Stimulated activated CD4-positive, alpha-beta T cell treated with anti-CD3 and anti-CD28 coated beads, Interleukin-2, amount 100 ng/mL, for 4 hours (primary cell): ENCODE results near the gene ADK.
"Not testable (repeated sequence)": the region's sequence is repeated elsewhere in the genome, so short reads cannot be mapped to it uniquely, and the experiment has no call there.

ENCODE experiments used
- DNase-seq: peaks from one replicate; pipeline ENCODE4 v3.0.0-alpha.2; 2020; ENCODE audit warnings: low read depth

ADK gene

GRCh38 chr10:74305730-74306129 lies 154.7 kb downstream of the ADK start:
- DNase-seq = no peak

- no peak for DNase-seq
These were observed 155.4 kb downstream of the ADK start for GRCh38 chr10:74306227-74306982.

- DNase-seq = no peak
These were observed 156.1 kb downstream of the ADK start for GRCh38 chr10:74307061-74307651.

- no peak for DNase-seq
These were observed 159.7 kb downstream of the ADK start for GRCh38 chr10:74310652-74311257.

- no peak for DNase-seq
These were observed 163.1 kb downstream of the ADK start for GRCh38 chr10:74314166-74314565.

GRCh38 chr10:74320026-74320425 lies 169.0 kb downstream of the ADK start:
- DNase-seq = no peak

GRCh38 chr10:74320717-74321116 lies 169.7 kb downstream of the ADK start:
- DNase-seq = no peak

- no peak for DNase-seq
These were observed 171.1 kb downstream of the ADK start for GRCh38 chr10:74322141-74322540.

GRCh38 chr10:74322565-74322964 lies 171.5 kb downstream of the ADK start:
- DNase-seq = no peak

GRCh38 chr10:74328388-74328787 lies 177.4 kb downstream of the ADK start:
- DNase-seq = no peak

GRCh38 chr10:74329873-74330272 lies 178.9 kb downstream of the ADK start:
- DNase-seq = no peak

- no peak for DNase-seq
These were observed 179.6 kb downstream of the ADK start for GRCh38 chr10:74330646-74331045.

GRCh38 chr10:74332398-74332797 lies 181.4 kb downstream of the ADK start:
- no peak for DNase-seq

GRCh38 chr10:74333174-74333573 lies 182.2 kb downstream of the ADK start:
- DNase-seq = no peak

GRCh38 chr10:74334221-74334620 lies 183.2 kb downstream of the ADK start:
- no peak for DNase-seq

GRCh38 chr10:74335501-74335900 lies 184.5 kb downstream of the ADK start:
- DNase-seq = no peak

- no peak for DNase-seq
These were observed 186.5 kb downstream of the ADK start for GRCh38 chr10:74337330-74338016.

- no peak for DNase-seq
These were observed 192.0 kb downstream of the ADK start for GRCh38 chr10:74342991-74343390.

GRCh38 chr10:74343804-74344203 lies 192.8 kb downstream of the ADK start:
- DNase-seq = no peak

- no peak for DNase-seq
These were observed 193.3 kb downstream of the ADK start for GRCh38 chr10:74344306-74344705.

- DNase-seq = no peak
These were observed 196.5 kb downstream of the ADK start for GRCh38 chr10:74347522-74347921.

GRCh38 chr10:74353021-74353420 lies 202.0 kb downstream of the ADK start:
- DNase-seq = not testable (repeated sequence)

- no peak for DNase-seq
These were observed 210.7 kb downstream of the ADK start for GRCh38 chr10:74361678-74362077.
